ENCODE measurements around the gene TLE6.
"Not testable (repeated sequence)": the region's sequence is repeated elsewhere in the genome, so short reads cannot be mapped to it uniquely, and the experiment has no call there.

The TLE6 gene

GRCh38 chr19:2989236-2989946 is 12.0 kb downstream of the TLE6 start:
- no peak for DNase-seq (ENCODE audit: insufficient read length)
- FAIRE-seq, result no peak
- TF ChIP-seq POLR2A (IDR thresholded peaks at IDR 0.05; ENCODE audit: low read depth, low read length), result no peak
- no peak for TF ChIP-seq TAF1 (IDR thresholded peaks at IDR 0.05; ENCODE audit: borderline replicate concordance, low read depth, low read length)
- TF ChIP-seq POLR2AphosphoS5 (IDR thresholded peaks at IDR 0.05; ENCODE audit: low read depth, low read length), result no peak

- not testable (repeated sequence) for DNase-seq (ENCODE audit: insufficient read length); FAIRE-seq
Measured at GRCh38 chr19:2992333-2992732, 15.0 kb downstream of the TLE6 start.

GRCh38 chr19:2992958-2993357 is 15.6 kb downstream of the TLE6 start:
- no peak for FAIRE-seq
- no peak for TF ChIP-seq TAF1 (IDR thresholded peaks at IDR 0.05; ENCODE audit: borderline replicate concordance, low read depth, low read length)
- TF ChIP-seq POLR2AphosphoS5 (IDR thresholded peaks at IDR 0.05; ENCODE audit: low read depth, low read length), result no peak
- TF ChIP-seq POLR2A (IDR thresholded peaks at IDR 0.05; ENCODE audit: low read depth, low read length), result no peak

GRCh38 chr19:2993579-2993978 is 16.2 kb downstream of the TLE6 start:
- DNase-seq (ENCODE audit: insufficient read length) (no peak), FAIRE-seq (no peak)
- no peak for TF ChIP-seq TAF1 (IDR thresholded peaks at IDR 0.05; ENCODE audit: borderline replicate concordance, low read depth, low read length)
- TF ChIP-seq POLR2AphosphoS5 (IDR thresholded peaks at IDR 0.05; ENCODE audit: low read depth, low read length), result no peak
- no peak for TF ChIP-seq POLR2A (IDR thresholded peaks at IDR 0.05; ENCODE audit: low read depth, low read length)

More at GRCh38 chr19:2992958-2993357, 15.6 kb downstream of the TLE6 start:
- DNase-seq (ENCODE audit: insufficient read length), result no peak

GRCh38 chr19:2994588-2995131 is 17.3 kb downstream of the TLE6 start:
- FAIRE-seq, result no peak
- no peak for DNase-seq (ENCODE audit: insufficient read length)
- TF ChIP-seq POLR2AphosphoS5 (IDR thresholded peaks at IDR 0.05; ENCODE audit: low read depth, low read length) (no peak), POLR2A (IDR thresholded peaks at IDR 0.05; ENCODE audit: low read depth, low read length) (no peak), TAF1 (IDR thresholded peaks at IDR 0.05; ENCODE audit: borderline replicate concordance, low read depth, low read length) (no peak)

GRCh38 chr19:2997720-2998119 is 20.4 kb downstream of the TLE6 start:
- no peak for TF ChIP-seq POLR2AphosphoS5 (IDR thresholded peaks at IDR 0.05; ENCODE audit: low read depth, low read length)
- no peak for TF ChIP-seq POLR2A (IDR thresholded peaks at IDR 0.05; ENCODE audit: low read depth, low read length)
- FAIRE-seq (no peak), DNase-seq (ENCODE audit: insufficient read length) (no peak)

- no peak for FAIRE-seq
- no peak for DNase-seq (ENCODE audit: insufficient read length)
- TF ChIP-seq POLR2AphosphoS5 (IDR thresholded peaks at IDR 0.05; ENCODE audit: low read depth, low read length), result no peak
- TF ChIP-seq TAF1 (IDR thresholded peaks at IDR 0.05; ENCODE audit: borderline replicate concordance, low read depth, low read length), result no peak
- no peak for TF ChIP-seq POLR2A (IDR thresholded peaks at IDR 0.05; ENCODE audit: low read depth, low read length)
Measured at GRCh38 chr19:2998642-2999041, 21.3 kb downstream of the TLE6 start.

GRCh38 chr19:3001235-3001800 is 24.0 kb downstream of the TLE6 start:
- FAIRE-seq (no peak), DNase-seq (ENCODE audit: insufficient read length) (no peak)
- TF ChIP-seq POLR2A (IDR thresholded peaks at IDR 0.05; ENCODE audit: low read depth, low read length) (no peak), TAF1 (IDR thresholded peaks at IDR 0.05; ENCODE audit: borderline replicate concordance, low read depth, low read length) (no peak), POLR2AphosphoS5 (IDR thresholded peaks at IDR 0.05; ENCODE audit: low read depth, low read length) (no peak)

GRCh38 chr19:3003046-3003445 is 25.7 kb downstream of the TLE6 start:
- TF ChIP-seq POLR2AphosphoS5 (IDR thresholded peaks at IDR 0.05; ENCODE audit: low read depth, low read length) (no peak), POLR2A (IDR thresholded peaks at IDR 0.05; ENCODE audit: low read depth, low read length) (no peak), TAF1 (IDR thresholded peaks at IDR 0.05; ENCODE audit: borderline replicate concordance, low read depth, low read length) (no peak)
- FAIRE-seq (no peak), DNase-seq (ENCODE audit: insufficient read length) (no peak)

- no peak for FAIRE-seq
- TF ChIP-seq POLR2AphosphoS5 (IDR thresholded peaks at IDR 0.05; ENCODE audit: low read depth, low read length) (no peak), POLR2A (IDR thresholded peaks at IDR 0.05; ENCODE audit: low read depth, low read length) (no peak), TAF1 (IDR thresholded peaks at IDR 0.05; ENCODE audit: borderline replicate concordance, low read depth, low read length) (no peak)
- DNase-seq (ENCODE audit: insufficient read length), result no peak
Measured at GRCh38 chr19:3004522-3004921, 27.2 kb downstream of the TLE6 start.

GRCh38 chr19:3005345-3005744 is 28.0 kb downstream of the TLE6 start:
- no peak for TF ChIP-seq POLR2AphosphoS5 (IDR thresholded peaks at IDR 0.05; ENCODE audit: low read depth, low read length)
- TF ChIP-seq TAF1 (IDR thresholded peaks at IDR 0.05; ENCODE audit: borderline replicate concordance, low read depth, low read length), result no peak
- no peak for TF ChIP-seq POLR2A (IDR thresholded peaks at IDR 0.05; ENCODE audit: low read depth, low read length)
- DNase-seq (ENCODE audit: insufficient read length) (no peak), FAIRE-seq (no peak)

- no peak for TF ChIP-seq POLR2A (IDR thresholded peaks at IDR 0.05; ENCODE audit: low read depth, low read length)
- no peak for TF ChIP-seq TAF1 (IDR thresholded peaks at IDR 0.05; ENCODE audit: borderline replicate concordance, low read depth, low read length)
- TF ChIP-seq POLR2AphosphoS5 (IDR thresholded peaks at IDR 0.05; ENCODE audit: low read depth, low read length), result no peak
- DNase-seq (ENCODE audit: insufficient read length) (no peak), FAIRE-seq (no peak)
Measured at GRCh38 chr19:3006075-3006767, 28.9 kb downstream of the TLE6 start.
